Mesodermal cell (in vitro differentiated cells): ENCODE data around the gene ATP6V0E1.

Source experiments
- H3K27ac ChIP-seq: 2 replicates; pipeline ENCODE4 v1.7.0; 2013; ENCODE audit warnings: mild to moderate bottlenecking, low read depth, low read length, moderate library complexity; ENCODE audit not compliant: severe bottlenecking
- H3K36me3 ChIP-seq: 2 replicates; pipeline ENCODE4 v1.7.1; 2013; ENCODE audit warnings: mild to moderate bottlenecking, low read length, moderate library complexity; ENCODE audit not compliant: control insufficient read depth, insufficient read depth
- H3K4me1 ChIP-seq: one replicate; pipeline ENCODE4 v1.7.1; 2013; ENCODE audit warnings: mild to moderate bottlenecking, low read length; ENCODE audit not compliant: insufficient read depth, control insufficient read depth, poor library complexity, severe bottlenecking
- H3K4me3 ChIP-seq: 2 replicates; pipeline ENCODE4 v1.7.0; 2013; ENCODE audit warnings: low read length, control low read depth, mild to moderate bottlenecking; ENCODE audit not compliant: insufficient read depth, poor library complexity, severe bottlenecking; ENCODE audit errors: extremely low read depth
- H3K9me3 ChIP-seq: 2 replicates; pipeline ENCODE4 v1.7.1; 2013; ENCODE audit warnings: mild to moderate bottlenecking, low read length, moderate library complexity; ENCODE audit not compliant: control insufficient read depth
- WGBS, 2 experiments: methylation state at CpG; one replicate each; pipeline ENCODE4 v1.1.5; 2013; ENCODE audit warnings: missing lambda C conversion rate in 2 of 2; ENCODE audit not compliant: insufficient coverage in 2 of 2; 5-methylcytosine and 5-hydroxymethylcytosine counted together

Gene ATP6V0E1

DNA sequence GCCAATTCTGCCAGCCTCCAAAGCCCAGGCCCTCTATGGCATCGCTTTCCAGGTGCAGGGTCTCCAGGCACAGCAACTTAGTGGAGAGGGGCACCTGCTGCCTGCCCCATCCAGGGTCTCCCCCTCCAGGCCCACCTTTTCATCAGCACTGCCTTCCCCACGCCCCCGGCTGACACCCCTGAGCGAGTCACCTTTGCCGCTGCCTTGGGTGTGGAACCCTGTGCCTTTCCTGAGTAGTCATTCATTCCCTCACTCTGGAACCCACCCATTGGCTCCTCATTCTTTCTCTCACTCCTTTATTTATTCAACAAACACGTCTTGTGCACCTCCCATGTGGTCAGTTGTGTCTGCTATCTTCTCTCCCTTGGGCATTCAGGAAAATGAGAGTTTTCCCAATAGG lies 38.8 kb upstream of the ATP6V0E1 start:
- WGBS, 2 experiments, result 82 to 84% methylated on average over 5 of the region's 6 CpGs
- peaks cover 44% of the 10 kb centered on the region for H3K4me1 ChIP-seq
- H3K36me3 ChIP-seq, result peaks cover 54% of the 10 kb centered on the region
- H3K4me3 ChIP-seq, result no peak overlapping the region
- H3K27ac ChIP-seq, result no peak overlapping the region
- H3K9me3 ChIP-seq, result no peaks in the 10 kb centered on the region

DNA sequence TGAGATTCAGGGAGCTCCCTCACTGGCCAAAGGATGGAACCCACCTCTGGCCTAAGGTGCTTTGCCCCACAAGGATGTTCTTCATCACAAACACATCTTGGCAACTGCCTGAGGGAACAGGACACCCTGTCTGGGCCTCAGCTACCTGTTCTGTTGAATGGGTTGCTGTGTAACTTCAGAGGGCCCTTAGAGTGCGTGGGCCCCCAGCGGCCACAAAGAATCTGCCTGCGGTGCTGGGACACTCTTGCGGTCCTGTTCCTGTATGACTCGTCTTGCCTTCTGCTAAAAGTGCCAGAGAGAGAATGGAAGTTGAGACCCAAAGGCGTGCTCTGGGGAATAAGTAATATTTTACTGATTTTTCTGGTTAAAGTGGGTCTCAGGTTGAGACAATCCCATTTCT lies 38.4 kb upstream of the ATP6V0E1 start:
- Histone ChIP-seq H3K9me3 (no peaks in the 10 kb centered on the region), H3K27ac (no peak overlapping the region), H3K4me3 (no peak overlapping the region), H3K4me1 (peaks cover 44% of the 10 kb centered on the region), H3K36me3 (peaks cover 53% of the 10 kb centered on the region)
- 96 to 100% methylated on average over 6 of the region's 6 CpGs for WGBS, 2 experiments

DNA sequence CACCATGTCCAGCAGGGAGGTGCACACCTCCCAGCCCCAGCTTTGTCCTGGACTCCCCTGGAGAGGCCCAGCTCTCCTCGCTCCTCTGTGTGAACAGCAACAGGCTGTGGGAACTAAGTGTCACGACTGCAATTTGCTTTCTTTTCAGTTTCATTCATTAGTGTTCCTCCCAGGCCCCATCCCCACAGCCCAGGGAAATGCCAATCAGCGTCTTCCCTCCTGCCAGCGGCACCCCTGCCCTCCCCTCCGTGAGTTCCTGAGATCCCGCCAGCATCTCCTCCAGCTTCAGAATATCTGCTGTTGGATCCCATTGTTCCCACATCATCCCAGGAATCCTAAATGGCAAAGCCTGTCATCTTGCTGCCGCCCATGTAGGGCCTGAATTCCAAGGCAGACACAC lies 37.4 kb upstream of the ATP6V0E1 start:
- Histone ChIP-seq H3K4me3 (no peak overlapping the region), H3K9me3 (no peaks in the 10 kb centered on the region), H3K36me3 (peaks cover 53% of the 10 kb centered on the region), H3K4me1 (peaks cover 44% of the 10 kb centered on the region), H3K27ac (no peak overlapping the region)
- WGBS, 2 experiments, result 97 to 99% methylated on average over 7 of the region's 7 CpGs

DNA sequence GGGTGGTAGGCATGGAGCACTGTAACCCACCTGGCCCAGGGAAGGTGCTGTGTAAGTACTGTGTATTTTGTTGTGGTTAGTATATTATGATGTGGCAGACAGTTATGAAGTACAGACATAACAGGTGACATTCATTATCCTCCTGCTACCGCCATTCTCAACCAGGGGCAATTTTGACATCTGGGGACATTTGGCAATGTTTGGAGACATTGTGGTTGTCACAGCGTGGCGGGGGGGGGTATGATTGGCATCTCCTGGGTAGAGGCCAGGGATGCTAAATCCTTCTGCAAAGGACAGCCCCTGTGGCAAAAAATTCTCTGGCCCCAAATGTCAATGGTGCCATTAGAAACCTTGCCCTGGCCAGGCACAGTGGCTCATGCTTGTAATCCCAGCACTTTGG lies 34.1 kb upstream of the ATP6V0E1 start:
- Histone ChIP-seq H3K9me3 (no peaks in the 10 kb centered on the region), H3K4me1 (peaks cover 34% of the 10 kb centered on the region), H3K4me3 (no peak overlapping the region), H3K36me3 (peaks cover 52% of the 10 kb centered on the region), H3K27ac (no peak overlapping the region)
- WGBS, 2 experiments, result 94 to 95% methylated on average over 2 of the region's 3 CpGs

DNA sequence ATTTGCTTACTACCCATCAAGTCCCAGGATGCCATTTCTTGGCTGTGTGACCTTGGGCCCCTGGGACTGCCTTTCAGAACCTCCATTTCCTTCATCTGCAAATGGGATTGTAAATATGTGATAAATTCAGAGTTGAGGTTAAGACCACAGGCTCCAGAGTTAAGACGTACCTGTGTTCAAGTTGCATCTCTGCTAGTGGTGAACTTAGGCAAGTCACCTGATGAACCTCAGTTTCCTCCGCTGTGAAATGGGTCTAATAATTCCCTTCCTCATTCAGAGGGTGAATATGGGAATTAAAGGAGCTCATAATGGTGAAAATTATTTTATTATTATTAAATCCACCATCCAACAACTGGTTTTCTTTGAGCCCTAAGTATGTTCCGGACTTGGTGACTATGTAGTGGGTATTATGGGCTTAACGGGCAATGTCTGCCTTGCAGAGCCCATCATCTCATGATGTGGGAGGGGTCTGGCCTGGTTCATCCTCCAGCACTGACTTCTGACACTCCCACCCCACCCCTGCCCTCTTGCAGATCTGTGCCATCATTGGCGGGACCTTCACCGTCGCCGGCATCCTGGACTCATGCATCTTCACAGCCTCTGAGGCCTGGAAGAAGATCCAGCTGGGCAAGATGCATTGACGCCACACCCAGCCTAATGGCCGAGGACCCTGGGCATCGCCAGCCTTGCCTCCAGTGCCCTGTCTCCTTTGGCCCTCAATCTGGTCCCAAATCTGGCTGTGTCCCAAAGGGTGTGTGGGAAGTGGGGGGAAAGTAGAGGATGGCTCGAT lies 33.2 kb upstream of the ATP6V0E1 start:
- Histone ChIP-seq H3K4me1 (peaks cover 37% of the 10 kb centered on the region), H3K27ac (no peak overlapping the region), H3K9me3 (no peaks in the 10 kb centered on the region), H3K36me3 (peaks cover 45% of the 10 kb centered on the region), H3K4me3 (no peak overlapping the region)
- 92 to 95% methylated on average over 8 of the region's 12 CpGs for WGBS, 2 experiments

DNA sequence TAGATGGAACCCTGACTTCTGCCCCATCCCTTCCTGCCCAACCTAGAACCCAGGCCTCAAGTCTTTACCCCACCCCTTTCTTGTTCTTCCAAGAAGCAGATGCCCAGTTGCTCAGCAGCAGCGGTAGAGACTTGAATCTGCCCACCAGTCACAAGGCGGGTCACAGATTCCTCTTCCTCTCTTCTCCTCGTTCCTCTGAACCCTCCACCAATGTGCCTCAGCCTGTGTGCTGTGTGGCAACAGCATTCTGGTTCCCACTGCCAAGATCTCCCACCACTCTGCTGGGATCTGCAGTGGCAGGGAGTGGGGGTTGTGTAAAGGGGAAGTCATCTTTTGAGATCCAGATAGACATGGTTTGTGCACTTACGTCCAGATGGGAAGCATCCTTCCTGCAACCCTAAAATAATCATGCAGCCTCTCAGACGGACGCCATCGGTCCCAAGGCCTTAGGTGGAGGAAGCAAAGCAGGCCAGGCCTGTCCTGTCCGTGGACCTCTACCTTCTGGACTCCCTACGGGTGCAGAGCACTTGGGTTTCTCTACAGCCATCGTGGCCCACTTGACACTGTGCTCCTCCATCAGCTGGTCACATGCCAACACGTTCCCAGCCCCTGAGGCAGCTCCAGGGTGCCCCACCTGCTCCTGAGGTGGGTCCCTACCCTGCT lies 32.1 kb upstream of the ATP6V0E1 start:
- no peak overlapping the region for H3K4me3 ChIP-seq
- no peaks in the 10 kb centered on the region for H3K9me3 ChIP-seq
- H3K4me1 ChIP-seq, result peaks cover 42% of the 10 kb centered on the region
- no peak overlapping the region for H3K27ac ChIP-seq
- peaks cover 36% of the 10 kb centered on the region for H3K36me3 ChIP-seq
- WGBS, 2 experiments, result 88 to 94% methylated on average over 8 to 10 of the region's 11 CpGs

DNA sequence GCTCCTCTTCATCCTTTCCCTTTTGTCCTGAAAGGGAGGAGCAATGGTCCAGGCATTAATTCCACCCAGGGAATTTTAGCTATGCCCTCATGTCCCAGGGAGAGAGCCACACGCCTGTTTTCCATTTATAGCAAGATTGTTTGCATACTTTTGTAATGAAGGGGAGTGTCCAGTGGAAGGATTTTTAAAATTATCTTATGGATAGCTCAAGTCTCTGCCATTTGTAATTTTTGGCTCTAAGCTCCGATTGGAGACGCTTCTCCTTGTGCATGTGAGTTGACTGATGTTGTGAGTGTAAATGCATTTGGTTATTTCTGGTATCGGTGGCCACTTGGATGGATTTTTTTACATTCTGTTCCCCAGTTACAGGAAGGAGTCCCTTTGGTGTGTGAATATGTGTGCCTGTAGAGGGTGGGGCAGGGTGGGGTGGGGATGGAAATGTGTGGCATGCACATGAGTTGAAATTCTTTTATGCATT lies 31.5 kb upstream of the ATP6V0E1 start:
- WGBS, 2 experiments, result 86 to 94% methylated on average over 2 of the region's 4 CpGs
- no peak overlapping the region for H3K4me3 ChIP-seq
- peaks cover 44% of the 10 kb centered on the region for H3K4me1 ChIP-seq
- H3K9me3 ChIP-seq, result no peaks in the 10 kb centered on the region
- peak overlapping the region; percentile 20 for H3K27ac ChIP-seq
- H3K36me3 ChIP-seq, result peaks cover 33% of the 10 kb centered on the region

DNA sequence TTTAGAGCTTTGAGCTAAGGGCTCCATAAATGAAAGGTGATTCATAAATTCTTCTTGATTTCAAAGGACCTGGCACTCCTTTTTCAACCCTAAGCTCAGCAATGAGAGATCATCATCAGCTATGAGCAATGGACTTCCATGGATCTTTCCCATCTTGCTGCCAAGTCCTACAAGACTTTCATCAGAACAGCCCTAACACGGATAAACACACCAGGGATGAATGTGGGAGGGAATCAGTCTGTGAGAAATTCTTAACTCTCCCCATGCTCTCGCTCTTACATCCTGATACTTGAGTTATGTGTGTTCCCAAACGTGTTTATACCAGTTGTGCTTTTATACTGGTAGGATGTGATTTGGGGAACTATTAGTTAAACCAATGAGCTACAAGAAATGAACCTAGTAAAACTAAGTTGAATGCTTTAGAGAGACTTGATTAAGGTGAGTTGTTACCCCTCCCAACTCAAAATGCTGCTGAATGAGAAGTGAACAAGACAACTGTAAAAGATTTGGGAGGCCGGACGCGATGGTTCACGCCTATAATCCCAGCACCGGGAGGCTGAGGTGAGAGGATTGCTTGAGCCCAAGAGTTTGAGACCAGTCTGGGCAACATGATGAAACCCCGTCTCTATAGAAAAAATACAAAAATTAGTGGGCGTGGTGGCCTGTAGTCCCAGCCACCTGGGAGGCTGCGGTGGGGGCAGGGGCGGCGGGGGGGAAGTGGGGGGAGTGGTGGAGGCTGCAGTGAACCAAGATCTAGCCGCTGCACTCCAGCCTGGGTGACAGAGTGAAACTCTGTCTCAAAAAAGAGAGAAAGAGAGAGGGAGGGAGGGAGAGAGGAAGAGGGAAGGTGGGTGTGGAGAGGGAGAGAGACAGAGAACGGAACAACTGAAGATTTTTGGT lies 29.5 kb upstream of the ATP6V0E1 start:
- Histone ChIP-seq H3K9me3 (no peaks in the 10 kb centered on the region), H3K27ac (no peak overlapping the region), H3K4me3 (no peak overlapping the region), H3K36me3 (peaks cover 23% of the 10 kb centered on the region), H3K4me1 (peaks cover 36% of the 10 kb centered on the region)
- WGBS, 2 experiments, result 78 to 85% methylated on average over 7 to 8 of the region's 15 CpGs

DNA sequence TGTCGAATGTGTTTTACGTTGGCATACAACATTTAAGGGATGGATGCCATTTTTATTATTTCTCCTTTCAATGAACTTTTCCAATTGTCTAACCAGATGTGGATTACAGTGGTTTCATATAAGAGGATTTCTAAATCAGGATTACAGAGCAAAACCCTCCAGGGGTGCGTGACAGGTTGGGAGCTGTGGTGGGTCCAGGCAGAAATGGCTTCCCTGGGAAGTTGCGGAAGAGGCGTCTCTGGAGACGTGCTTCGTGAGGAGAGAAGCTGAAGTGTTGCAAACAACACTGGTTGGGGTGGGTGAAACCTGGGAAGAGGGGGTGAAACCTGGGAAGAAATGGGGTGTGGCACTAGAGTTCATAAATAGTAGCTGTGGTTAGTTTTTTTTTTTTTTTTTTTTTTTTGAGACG lies 28.8 kb upstream of the ATP6V0E1 start:
- H3K9me3 ChIP-seq, result no peaks in the 10 kb centered on the region
- H3K4me1 ChIP-seq, result peaks cover 36% of the 10 kb centered on the region
- WGBS, 2 experiments, result 91 to 97% methylated on average over 5 to 6 of the region's 8 CpGs
- H3K27ac ChIP-seq, result no peak overlapping the region
- peaks cover 18% of the 10 kb centered on the region for H3K36me3 ChIP-seq
- H3K4me3 ChIP-seq, result no peak overlapping the region

DNA sequence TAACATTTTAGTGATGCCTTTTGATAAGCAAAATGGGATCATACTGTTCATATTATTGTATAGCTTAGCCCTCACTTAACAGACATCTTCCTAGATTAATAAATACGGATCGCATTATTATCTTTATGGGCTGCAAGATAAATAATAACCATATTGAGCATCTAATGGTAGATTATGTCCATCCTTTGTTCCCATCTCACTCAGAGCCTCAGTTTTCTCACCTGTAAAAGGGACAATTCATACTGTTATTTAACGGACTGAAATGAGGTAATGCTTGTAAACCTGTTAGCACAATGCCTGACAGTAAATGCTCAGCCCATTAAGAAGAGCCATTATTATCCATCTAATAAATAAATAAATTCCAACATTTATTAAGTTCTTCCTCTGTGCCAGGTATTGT lies 27.3 kb upstream of the ATP6V0E1 start:
- 78% methylated on average over 1 of the region's 3 CpGs; no CpG with 5 or more reads in 1 of the 2 experiments for WGBS, 2 experiments
- peak overlapping the region; percentile 83 for H3K27ac ChIP-seq

More for the DNA sequence above, 27.3 kb upstream of the ATP6V0E1 start:
- Histone ChIP-seq H3K9me3 (no peaks in the 10 kb centered on the region), H3K36me3 (peaks cover 7% of the 10 kb centered on the region), H3K4me1 (peaks cover 43% of the 10 kb centered on the region), H3K4me3 (no peak overlapping the region)
